ENCODE measurements around the gene RSPH1.

DNA sequence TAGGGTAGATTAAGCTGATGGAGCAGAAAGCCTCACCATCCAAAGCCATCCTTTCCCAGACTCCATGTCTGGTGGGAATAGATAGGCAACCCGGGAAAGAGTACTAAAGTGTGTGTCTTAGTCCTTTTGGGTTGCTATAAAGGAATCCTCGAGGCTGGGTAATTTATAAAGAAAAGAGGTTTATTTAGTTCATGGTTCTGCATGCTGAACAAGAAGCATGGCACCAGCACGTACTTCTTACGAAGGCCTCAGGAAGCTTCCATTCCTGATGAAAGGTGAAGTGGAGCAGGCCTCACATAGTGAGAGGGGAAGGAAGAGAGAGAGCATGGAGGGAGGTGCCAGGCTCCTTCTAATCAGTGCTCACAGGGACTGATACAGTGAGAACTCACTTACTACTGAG is 11.4 kb upstream of the RSPH1 start:
- TF ChIP-seq MAFK (IDR thresholded peaks at IDR 0.05; ENCODE audit: partially characterized antibody) (no peak), RFX5 (IDR thresholded peaks at IDR 0.05) (no peak), GATA3 (IDR thresholded peaks at IDR 0.05; ENCODE audit: borderline replicate concordance) (no peak), RCOR1 (IDR thresholded peaks at IDR 0.05; ENCODE audit: low read depth, low read length) (no peak), CHD4 (IDR thresholded peaks at IDR 0.05; ENCODE audit: borderline replicate concordance) (no peak), HEYL (CRISPR knock-in tag; IDR thresholded peaks at IDR 0.05) (no peak), USF2 (IDR thresholded peaks at IDR 0.05) (no peak)
- TF ChIP-seq, protein P1, sequence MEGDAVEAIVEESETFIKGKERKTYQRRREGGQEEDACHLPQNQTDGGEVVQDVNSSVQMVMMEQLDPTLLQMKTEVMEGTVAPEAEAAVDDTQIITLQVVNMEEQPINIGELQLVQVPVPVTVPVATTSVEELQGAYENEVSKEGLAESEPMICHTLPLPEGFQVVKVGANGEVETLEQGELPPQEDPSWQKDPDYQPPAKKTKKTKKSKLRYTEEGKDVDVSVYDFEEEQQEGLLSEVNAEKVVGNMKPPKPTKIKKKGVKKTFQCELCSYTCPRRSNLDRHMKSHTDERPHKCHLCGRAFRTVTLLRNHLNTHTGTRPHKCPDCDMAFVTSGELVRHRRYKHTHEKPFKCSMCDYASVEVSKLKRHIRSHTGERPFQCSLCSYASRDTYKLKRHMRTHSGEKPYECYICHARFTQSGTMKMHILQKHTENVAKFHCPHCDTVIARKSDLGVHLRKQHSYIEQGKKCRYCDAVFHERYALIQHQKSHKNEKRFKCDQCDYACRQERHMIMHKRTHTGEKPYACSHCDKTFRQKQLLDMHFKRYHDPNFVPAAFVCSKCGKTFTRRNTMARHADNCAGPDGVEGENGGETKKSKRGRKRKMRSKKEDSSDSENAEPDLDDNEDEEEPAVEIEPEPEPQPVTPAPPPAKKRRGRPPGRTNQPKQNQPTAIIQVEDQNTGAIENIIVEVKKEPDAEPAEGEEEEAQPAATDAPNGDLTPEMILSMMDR (IDR thresholded peaks at IDR 0.05): no peak
- TF ChIP-seq, protein P2, sequence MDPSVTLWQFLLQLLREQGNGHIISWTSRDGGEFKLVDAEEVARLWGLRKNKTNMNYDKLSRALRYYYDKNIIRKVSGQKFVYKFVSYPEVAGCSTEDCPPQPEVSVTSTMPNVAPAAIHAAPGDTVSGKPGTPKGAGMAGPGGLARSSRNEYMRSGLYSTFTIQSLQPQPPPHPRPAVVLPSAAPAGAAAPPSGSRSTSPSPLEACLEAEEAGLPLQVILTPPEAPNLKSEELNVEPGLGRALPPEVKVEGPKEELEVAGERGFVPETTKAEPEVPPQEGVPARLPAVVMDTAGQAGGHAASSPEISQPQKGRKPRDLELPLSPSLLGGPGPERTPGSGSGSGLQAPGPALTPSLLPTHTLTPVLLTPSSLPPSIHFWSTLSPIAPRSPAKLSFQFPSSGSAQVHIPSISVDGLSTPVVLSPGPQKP (IDR thresholded peaks at IDR 0.05; ENCODE audit: low read depth, low read length): no peak
